WTC11 (cell line): ENCODE measurements around the gene GLCCI1. TPM values are rescaled to one million over a fixed set of nuclear protein-coding genes. Genes with fewer than 3 reads are reported as not detected.

Source experiments
- ATAC-seq: fragments of 200-7000 bp; cut with Tn5 transposase; 2 replicates; pipeline ENCODE4 v1.10.0; 2021; ENCODE audit warnings: mild to moderate bottlenecking, moderate library complexity
- CTCF ChIA-PET: fragments of 300-600 bp; sonication (Branson Sonifier 250); formaldehyde crosslinking; loops from one replicate; lab custom pipeline; 2021; ENCODE audit warnings: antibody characterized with exemption; lab: Charles Lee
- POLR2A ChIA-PET: fragments of 350-600 bp; sonication (Branson Sonifier 250); formaldehyde crosslinking; loops from one replicate; lab custom pipeline; 2021; ENCODE audit warnings: antibody characterized with exemption; lab: Charles Lee
- DNase-seq: peaks from one replicate; pipeline ENCODE4 v3.0.0; 2021; ENCODE audit warnings: low spot score
- H3K27ac Mint-ChIP-seq: 2 replicates; pipeline ENCODE4 v1.8.0; 2021; ENCODE audit warnings: mixed read lengths
- H3K27me3 Mint-ChIP-seq: 2 replicates; pipeline ENCODE4 v1.8.0; 2021; ENCODE audit warnings: low read depth, mild to moderate bottlenecking, moderate library complexity, mixed read lengths
- H3K36me3 Mint-ChIP-seq: 2 replicates; pipeline ENCODE4 v1.8.0; 2021; ENCODE audit warnings: mixed read lengths
- H3K4me1 Mint-ChIP-seq: 2 replicates; pipeline ENCODE4 v1.8.0; 2022; ENCODE audit warnings: mixed read lengths
- H3K4me3 Mint-ChIP-seq: 2 replicates; pipeline ENCODE4 v1.8.0; 2021; ENCODE audit warnings: mild to moderate bottlenecking, moderate library complexity, mixed read lengths
- H3K9me3 Mint-ChIP-seq: 2 replicates; pipeline ENCODE4 v1.8.0; 2021; ENCODE audit warnings: mixed read lengths
- CDX4 ChIP-seq: fragments of 250-450 bp; sonication (Bioruptor Pico); IDR thresholded peaks from 2 replicates; pipeline ENCODE4 v1.9.0; 2021; ENCODE audit warnings: moderate library complexity, mild to moderate bottlenecking, inconsistent platforms, borderline replicate concordance
- GRHL2 ChIP-seq: fragments of 250-450 bp; sonication (Bioruptor Pico); IDR thresholded peaks from 2 replicates; pipeline ENCODE4 v1.8.0; 2022; ENCODE audit warnings: mild to moderate bottlenecking, moderate library complexity; ENCODE audit not compliant: insufficient replicate concordance, severe bottlenecking
- HMGA2 ChIP-seq: fragments of 250-450 bp; sonication (Bioruptor Pico); IDR thresholded peaks from 2 replicates; pipeline ENCODE4 v1.4.0; 2021; ENCODE audit warnings: mild to moderate bottlenecking, moderate library complexity
- MLX ChIP-seq: sonication (generic); formaldehyde crosslinking; IDR thresholded peaks from 2 replicates; pipeline ENCODE4 v1.8.1; 2023; ENCODE audit warnings: mild to moderate bottlenecking, missing genetic modification reagents, moderate library complexity
- NFATC4 ChIP-seq: fragments of 250-450 bp; sonication (Bioruptor Pico); IDR thresholded peaks from 2 replicates; pipeline ENCODE4 v1.9.0; 2021; ENCODE audit warnings: mild to moderate bottlenecking
- NFE2L1 ChIP-seq: sonication (generic); formaldehyde crosslinking; IDR thresholded peaks from 2 replicates; pipeline ENCODE4 v1.8.1; 2023; ENCODE audit warnings: missing genetic modification reagents
- NR3C1 ChIP-seq: sonication (generic); formaldehyde crosslinking; conservative IDR thresholded peaks from 2 replicates; pipeline ENCODE4 v1.8.1; 2023; ENCODE audit warnings: low read depth, mild to moderate bottlenecking, missing genetic modification reagents
- TP53 ChIP-seq: sonication (generic); formaldehyde crosslinking; IDR thresholded peaks from 2 replicates; pipeline ENCODE4 v1.8.1; 2023; ENCODE audit warnings: mild to moderate bottlenecking, missing genetic modification reagents
- ZNF263 ChIP-seq: sonication (generic); formaldehyde crosslinking; IDR thresholded peaks from 2 replicates; pipeline ENCODE4 v1.8.1; 2022; ENCODE audit warnings: low read depth, mild to moderate bottlenecking, moderate library complexity, missing genetic modification reagents
- ZNF671 ChIP-seq: fragments of 250-450 bp; sonication (Bioruptor Pico); IDR thresholded peaks from 2 replicates; pipeline ENCODE4 v1.8.0; 2021; ENCODE audit warnings: mild to moderate bottlenecking
- total RNA-seq: library from RNA; stranded (reverse); gene quantifications from 3 replicates; pipeline ENCODE4 v1.2.3, GENCODE V29; 2021
- TF ChIP-seq, protein P1 (sequence below): sonication (generic); formaldehyde crosslinking; IDR thresholded peaks from 2 replicates; pipeline ENCODE4 v1.8.0; 2022; ENCODE audit warnings: missing genetic modification reagents
- TF ChIP-seq, protein P2 (sequence below): sonication (generic); formaldehyde crosslinking; IDR thresholded peaks from 2 replicates; pipeline ENCODE4 v1.8.0; 2023; ENCODE audit warnings: missing genetic modification reagents, mild to moderate bottlenecking, borderline replicate concordance
- TF ChIP-seq, protein P3 (sequence below): fragments of 250-450 bp; sonication (Bioruptor Pico); conservative IDR thresholded peaks from 2 replicates; pipeline ENCODE4 v1.9.0; 2021; ENCODE audit warnings: mild to moderate bottlenecking
- TF ChIP-seq, protein P4 (sequence below): sonication (generic); formaldehyde crosslinking; IDR thresholded peaks from 2 replicates; pipeline ENCODE4 v1.8.0; 2022; ENCODE audit warnings: mild to moderate bottlenecking, missing genetic modification reagents
- TF ChIP-seq, protein P5 (sequence below): sonication (generic); formaldehyde crosslinking; IDR thresholded peaks from 2 replicates; pipeline ENCODE4 v1.8.1; 2023; ENCODE audit warnings: mild to moderate bottlenecking, missing genetic modification reagents, moderate library complexity
- TF ChIP-seq, protein P6 (sequence below): sonication (generic); formaldehyde crosslinking; IDR thresholded peaks from 2 replicates; pipeline ENCODE4 v1.8.1; 2022; ENCODE audit warnings: low read depth, missing genetic modification reagents, borderline replicate concordance
- TF ChIP-seq, protein P7 (sequence below): sonication (generic); formaldehyde crosslinking; IDR thresholded peaks from 2 replicates; pipeline ENCODE4 v1.8.1; 2023; ENCODE audit warnings: mild to moderate bottlenecking, missing genetic modification reagents

Gene GLCCI1
- total RNA-seq, 1 experiment from 2014 or later, result 23.8 TPM

DNA sequence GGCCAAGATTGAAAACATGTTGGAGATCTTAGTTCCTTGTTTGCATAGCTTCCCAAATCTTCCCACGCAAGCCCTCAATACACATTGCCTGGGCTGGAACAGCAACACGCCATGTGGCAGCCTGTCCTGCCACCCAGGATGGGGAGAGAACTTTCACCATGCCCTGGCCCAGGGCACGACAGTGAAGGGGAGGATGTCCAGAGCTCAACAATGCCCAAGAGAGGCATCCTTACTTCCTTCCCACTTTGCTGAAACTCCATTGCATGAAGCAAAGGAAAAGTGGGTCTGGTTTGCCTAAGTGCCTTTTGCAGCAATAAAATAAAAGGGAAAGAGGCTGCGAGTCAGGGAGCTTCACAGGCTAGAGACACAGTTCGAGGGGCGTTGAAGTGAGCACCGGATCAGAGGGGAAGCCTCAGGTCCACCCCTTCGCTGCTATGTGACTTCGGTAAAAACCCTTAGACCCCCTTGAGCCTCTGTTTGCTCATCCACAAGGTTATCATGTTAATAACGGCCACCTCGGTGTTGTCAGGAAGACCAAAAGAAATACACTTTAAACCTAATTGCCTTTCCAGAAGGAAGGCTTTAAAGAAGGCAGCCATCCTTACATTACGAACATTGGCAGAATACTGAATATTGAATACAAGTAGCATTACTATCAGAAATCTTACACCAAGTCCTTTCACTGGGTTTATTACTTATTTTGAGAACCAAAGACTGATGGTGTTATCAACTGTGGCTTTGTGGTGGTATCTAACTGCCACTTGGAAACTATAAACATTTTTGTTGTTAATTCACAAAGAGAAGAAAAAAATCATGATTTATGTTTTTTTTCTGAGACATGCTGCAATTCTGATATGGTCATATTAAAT is 160.1 kb downstream of the GLCCI1 start (continued):
- TF ChIP-seq, protein P1, sequence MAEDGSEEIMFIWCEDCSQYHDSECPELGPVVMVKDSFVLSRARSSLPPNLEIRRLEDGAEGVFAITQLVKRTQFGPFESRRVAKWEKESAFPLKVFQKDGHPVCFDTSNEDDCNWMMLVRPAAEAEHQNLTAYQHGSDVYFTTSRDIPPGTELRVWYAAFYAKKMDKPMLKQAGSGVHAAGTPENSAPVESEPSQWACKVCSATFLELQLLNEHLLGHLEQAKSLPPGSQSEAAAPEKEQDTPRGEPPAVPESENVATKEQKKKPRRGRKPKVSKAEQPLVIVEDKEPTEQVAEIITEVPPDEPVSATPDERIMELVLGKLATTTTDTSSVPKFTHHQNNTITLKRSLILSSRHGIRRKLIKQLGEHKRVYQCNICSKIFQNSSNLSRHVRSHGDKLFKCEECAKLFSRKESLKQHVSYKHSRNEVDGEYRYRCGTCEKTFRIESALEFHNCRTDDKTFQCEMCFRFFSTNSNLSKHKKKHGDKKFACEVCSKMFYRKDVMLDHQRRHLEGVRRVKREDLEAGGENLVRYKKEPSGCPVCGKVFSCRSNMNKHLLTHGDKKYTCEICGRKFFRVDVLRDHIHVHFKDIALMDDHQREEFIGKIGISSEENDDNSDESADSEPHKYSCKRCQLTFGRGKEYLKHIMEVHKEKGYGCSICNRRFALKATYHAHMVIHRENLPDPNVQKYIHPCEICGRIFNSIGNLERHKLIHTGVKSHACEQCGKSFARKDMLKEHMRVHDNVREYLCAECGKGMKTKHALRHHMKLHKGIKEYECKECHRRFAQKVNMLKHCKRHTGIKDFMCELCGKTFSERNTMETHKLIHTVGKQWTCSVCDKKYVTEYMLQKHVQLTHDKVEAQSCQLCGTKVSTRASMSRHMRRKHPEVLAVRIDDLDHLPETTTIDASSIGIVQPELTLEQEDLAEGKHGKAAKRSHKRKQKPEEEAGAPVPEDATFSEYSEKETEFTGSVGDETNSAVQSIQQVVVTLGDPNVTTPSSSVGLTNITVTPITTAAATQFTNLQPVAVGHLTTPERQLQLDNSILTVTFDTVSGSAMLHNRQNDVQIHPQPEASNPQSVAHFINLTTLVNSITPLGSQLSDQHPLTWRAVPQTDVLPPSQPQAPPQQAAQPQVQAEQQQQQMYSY (CRISPR knock-in tag), result no peak

GRCh38 chr7:8129318-8129659 is 160.7 kb downstream of the GLCCI1 start:
- CTCF ChIA-PET, result no interaction called here
- TF ChIP-seq MLX (CRISPR knock-in tag) (no peak), NFATC4 (CRISPR knock-in tag) (no peak), GRHL2 (CRISPR knock-in tag) (no peak), NR3C1 (CRISPR knock-in tag) (no peak), TP53 (CRISPR knock-in tag) (no peak), ZNF263 (no peak), NFE2L1 (CRISPR knock-in tag) (no peak), HMGA2 (CRISPR knock-in tag) (no peak), CDX4 (CRISPR knock-in tag) (no peak), ZNF671 (CRISPR knock-in tag) (no peak)
- TF ChIP-seq, protein P2, sequence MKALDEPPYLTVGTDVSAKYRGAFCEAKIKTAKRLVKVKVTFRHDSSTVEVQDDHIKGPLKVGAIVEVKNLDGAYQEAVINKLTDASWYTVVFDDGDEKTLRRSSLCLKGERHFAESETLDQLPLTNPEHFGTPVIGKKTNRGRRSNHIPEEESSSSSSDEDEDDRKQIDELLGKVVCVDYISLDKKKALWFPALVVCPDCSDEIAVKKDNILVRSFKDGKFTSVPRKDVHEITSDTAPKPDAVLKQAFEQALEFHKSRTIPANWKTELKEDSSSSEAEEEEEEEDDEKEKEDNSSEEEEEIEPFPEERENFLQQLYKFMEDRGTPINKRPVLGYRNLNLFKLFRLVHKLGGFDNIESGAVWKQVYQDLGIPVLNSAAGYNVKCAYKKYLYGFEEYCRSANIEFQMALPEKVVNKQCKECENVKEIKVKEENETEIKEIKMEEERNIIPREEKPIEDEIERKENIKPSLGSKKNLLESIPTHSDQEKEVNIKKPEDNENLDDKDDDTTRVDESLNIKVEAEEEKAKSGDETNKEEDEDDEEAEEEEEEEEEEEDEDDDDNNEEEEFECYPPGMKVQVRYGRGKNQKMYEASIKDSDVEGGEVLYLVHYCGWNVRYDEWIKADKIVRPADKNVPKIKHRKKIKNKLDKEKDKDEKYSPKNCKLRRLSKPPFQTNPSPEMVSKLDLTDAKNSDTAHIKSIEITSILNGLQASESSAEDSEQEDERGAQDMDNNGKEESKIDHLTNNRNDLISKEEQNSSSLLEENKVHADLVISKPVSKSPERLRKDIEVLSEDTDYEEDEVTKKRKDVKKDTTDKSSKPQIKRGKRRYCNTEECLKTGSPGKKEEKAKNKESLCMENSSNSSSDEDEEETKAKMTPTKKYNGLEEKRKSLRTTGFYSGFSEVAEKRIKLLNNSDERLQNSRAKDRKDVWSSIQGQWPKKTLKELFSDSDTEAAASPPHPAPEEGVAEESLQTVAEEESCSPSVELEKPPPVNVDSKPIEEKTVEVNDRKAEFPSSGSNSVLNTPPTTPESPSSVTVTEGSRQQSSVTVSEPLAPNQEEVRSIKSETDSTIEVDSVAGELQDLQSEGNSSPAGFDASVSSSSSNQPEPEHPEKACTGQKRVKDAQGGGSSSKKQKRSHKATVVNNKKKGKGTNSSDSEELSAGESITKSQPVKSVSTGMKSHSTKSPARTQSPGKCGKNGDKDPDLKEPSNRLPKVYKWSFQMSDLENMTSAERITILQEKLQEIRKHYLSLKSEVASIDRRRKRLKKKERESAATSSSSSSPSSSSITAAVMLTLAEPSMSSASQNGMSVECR (CRISPR knock-in tag), result no peak
- TF ChIP-seq, protein P3, sequence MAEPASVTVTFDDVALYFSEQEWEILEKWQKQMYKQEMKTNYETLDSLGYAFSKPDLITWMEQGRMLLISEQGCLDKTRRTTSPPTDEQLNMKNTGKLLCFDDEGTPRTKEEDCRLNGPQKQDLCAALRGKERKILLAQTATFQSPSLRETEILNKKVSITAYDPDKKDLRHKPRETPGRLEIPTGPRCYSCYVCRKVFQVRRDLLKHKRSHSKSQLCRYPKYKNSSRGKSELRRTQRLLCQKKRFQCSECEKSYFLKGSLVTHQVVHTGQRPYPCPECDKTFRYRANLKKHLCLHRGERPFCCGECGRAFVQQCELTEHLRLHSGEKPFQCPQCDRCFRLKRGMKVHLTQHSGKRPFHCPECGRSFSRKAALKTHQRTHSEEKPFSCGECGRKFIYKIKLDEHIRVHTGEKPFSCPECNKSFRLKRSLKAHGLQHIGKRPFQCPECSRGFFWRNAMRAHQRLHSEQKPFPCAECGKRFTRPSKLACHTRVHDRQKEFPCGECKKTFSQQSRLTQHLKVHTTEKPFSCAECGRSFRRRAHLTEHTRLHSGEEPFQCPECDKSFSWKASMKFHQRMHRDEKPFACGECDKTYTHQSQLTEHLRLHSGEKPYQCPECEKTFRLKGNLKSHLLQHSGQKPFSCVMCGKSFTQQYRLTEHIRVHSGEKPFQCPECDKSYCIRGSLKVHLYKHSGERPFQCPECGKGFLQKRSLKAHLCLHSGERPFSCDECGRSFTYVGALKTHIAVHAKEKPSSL (CRISPR knock-in tag), result no peak
- TF ChIP-seq, protein P4, sequence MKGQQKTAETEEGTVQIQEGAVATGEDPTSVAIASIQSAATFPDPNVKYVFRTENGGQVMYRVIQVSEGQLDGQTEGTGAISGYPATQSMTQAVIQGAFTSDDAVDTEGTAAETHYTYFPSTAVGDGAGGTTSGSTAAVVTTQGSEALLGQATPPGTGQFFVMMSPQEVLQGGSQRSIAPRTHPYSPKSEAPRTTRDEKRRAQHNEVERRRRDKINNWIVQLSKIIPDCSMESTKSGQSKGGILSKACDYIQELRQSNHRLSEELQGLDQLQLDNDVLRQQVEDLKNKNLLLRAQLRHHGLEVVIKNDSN (CRISPR knock-in tag), result no peak
- TF ChIP-seq, protein P5, sequence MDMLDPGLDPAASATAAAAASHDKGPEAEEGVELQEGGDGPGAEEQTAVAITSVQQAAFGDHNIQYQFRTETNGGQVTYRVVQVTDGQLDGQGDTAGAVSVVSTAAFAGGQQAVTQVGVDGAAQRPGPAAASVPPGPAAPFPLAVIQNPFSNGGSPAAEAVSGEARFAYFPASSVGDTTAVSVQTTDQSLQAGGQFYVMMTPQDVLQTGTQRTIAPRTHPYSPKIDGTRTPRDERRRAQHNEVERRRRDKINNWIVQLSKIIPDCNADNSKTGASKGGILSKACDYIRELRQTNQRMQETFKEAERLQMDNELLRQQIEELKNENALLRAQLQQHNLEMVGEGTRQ (CRISPR knock-in tag), result no peak
- TF ChIP-seq, protein P6, sequence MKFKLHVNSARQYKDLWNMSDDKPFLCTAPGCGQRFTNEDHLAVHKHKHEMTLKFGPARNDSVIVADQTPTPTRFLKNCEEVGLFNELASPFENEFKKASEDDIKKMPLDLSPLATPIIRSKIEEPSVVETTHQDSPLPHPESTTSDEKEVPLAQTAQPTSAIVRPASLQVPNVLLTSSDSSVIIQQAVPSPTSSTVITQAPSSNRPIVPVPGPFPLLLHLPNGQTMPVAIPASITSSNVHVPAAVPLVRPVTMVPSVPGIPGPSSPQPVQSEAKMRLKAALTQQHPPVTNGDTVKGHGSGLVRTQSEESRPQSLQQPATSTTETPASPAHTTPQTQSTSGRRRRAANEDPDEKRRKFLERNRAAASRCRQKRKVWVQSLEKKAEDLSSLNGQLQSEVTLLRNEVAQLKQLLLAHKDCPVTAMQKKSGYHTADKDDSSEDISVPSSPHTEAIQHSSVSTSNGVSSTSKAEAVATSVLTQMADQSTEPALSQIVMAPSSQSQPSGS, result no peak
- TF ChIP-seq, protein P7, sequence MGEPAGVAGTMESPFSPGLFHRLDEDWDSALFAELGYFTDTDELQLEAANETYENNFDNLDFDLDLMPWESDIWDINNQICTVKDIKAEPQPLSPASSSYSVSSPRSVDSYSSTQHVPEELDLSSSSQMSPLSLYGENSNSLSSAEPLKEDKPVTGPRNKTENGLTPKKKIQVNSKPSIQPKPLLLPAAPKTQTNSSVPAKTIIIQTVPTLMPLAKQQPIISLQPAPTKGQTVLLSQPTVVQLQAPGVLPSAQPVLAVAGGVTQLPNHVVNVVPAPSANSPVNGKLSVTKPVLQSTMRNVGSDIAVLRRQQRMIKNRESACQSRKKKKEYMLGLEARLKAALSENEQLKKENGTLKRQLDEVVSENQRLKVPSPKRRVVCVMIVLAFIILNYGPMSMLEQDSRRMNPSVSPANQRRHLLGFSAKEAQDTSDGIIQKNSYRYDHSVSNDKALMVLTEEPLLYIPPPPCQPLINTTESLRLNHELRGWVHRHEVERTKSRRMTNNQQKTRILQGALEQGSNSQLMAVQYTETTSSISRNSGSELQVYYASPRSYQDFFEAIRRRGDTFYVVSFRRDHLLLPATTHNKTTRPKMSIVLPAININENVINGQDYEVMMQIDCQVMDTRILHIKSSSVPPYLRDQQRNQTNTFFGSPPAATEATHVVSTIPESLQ (CRISPR knock-in tag), result no peak

More at GRCh38 chr7:8129318-8129659, 160.7 kb downstream of the GLCCI1 start:
- DNase-seq (no peak), ATAC-seq (no peak)
- H3K27ac Mint-ChIP-seq, result no peak overlapping the region
- H3K4me1 Mint-ChIP-seq, result peaks cover 10% of the 10 kb centered on the region
- H3K9me3 Mint-ChIP-seq, result no peaks in the 10 kb centered on the region
- H3K27me3 Mint-ChIP-seq, result no peaks in the 10 kb centered on the region
- peaks cover 6% of the 10 kb centered on the region; the same call in 1 of the 2 replicates for H3K36me3 Mint-ChIP-seq
- POLR2A ChIA-PET, result no interaction called here
- no peak overlapping the region for H3K4me3 Mint-ChIP-seq
